Activated CD4-positive, CD25-positive, alpha-beta regulatory T cell treated with anti-CD3 and anti-CD28 coated beads, Interleukin-2, amount 50 U/mL, for 72 hours (primary cell): ENCODE measurements around the gene CEP63.
"Not testable (repeated sequence)": the region's sequence is repeated elsewhere in the genome, so short reads cannot be mapped to it uniquely, and the experiment has no call there.

Source experiments
- DNase-seq: peaks from one replicate; pipeline ENCODE4 v3.0.0; 2021

Gene CEP63

DNA sequence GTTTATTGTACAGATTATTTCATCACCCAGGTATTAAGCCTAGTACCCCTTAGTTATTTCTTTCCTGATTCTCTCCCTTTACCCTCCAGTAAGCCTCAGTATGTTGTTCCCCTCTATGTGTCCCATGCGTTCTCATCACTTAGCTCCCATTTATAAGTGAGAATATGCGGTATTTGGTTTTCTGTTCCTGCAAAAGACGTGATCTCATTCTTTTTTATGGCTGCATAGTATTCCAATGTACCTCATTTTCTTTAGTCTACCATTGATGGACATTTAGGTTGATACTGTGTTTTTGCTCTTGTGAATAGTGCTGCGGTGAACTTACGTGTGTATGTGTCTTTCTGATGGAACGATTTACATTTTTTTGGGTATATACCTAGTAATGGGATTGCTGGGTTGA lies 36.7 kb downstream of the CEP63 start:
- DNase-seq, result no peak

DNA sequence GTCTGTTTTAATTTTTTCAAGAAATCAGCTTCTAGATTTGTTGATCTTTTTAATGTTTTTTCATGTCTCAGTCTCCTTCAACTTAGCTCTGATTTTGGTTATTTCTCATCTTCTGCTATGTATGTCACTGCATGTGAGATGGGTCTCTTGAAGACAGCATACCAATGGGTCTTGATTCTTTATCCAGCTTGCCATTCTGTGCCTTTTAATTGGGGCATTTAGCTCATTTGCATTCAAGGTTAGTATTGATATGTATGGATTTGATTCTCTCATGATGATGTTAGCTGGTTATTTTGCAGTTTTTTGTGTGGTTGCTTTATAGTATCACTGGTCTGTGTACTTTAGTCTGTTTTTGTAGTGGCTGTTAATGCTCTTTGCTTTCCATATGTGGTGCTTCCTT lies 39.4 kb downstream of the CEP63 start:
- no peak for DNase-seq

GRCh38 chr3:134526319-134526718 lies 40.5 kb downstream of the CEP63 start:
- DNase-seq, result no peak

- no peak for DNase-seq
Measured at GRCh38 chr3:134527037-134527436, 41.2 kb downstream of the CEP63 start.

DNA sequence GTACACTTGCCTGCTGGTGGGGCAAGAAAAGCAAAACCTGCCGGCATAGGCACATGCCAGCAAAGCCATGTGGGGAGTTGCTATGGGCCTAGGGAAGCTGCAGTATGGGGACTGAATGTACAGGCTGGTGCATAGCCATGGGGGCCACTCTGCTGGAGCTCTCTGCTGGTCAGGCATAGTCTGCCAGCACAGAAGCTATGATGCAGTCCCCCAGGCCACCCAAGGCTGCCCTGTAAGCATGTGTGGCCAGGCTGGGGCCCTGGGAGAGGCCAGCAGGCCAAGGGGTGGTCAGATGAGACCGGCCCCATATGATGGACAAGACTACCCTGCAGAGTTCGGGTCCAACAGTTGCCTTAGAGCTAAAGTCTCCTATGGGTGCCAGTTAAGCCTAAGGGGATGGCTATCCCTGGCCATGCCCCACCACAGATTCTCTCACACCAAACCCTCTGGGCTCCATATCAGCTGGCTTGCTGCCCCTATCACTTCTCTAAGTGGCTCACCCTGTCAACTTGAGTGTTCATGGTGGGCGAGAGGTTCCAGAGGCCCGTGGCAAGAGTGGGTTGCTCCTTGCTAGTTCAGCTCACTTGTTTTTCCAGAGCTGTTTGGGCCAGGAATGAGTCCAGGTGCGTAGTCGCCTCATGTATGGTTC lies 41.8 kb downstream of the CEP63 start:
- DNase-seq, result no peak

DNA sequence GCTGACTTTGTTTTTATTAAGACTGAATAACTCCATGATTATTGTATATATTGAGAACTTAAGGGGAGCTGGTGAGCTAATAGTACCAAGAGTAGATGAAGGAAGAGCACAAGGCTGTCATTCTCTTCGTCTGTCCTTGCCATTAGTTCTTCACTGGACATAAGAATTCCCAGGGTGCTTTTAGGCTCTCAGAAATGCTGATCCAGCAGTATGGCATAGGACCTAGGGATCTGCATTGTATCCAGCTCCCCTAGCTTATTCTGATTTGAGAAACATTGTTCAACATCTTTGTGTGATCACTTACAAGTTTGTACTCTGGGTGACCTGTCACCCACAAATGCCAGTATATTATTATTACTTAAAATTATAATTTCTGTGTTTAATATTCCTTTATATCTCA lies 47.6 kb downstream of the CEP63 start:
- DNase-seq, result no peak

- no peak for DNase-seq
Measured at GRCh38 chr3:134535186-134535970, 49.5 kb downstream of the CEP63 start.

- no peak for DNase-seq
Measured at GRCh38 chr3:134536781-134537180, 50.9 kb downstream of the CEP63 start.

DNA sequence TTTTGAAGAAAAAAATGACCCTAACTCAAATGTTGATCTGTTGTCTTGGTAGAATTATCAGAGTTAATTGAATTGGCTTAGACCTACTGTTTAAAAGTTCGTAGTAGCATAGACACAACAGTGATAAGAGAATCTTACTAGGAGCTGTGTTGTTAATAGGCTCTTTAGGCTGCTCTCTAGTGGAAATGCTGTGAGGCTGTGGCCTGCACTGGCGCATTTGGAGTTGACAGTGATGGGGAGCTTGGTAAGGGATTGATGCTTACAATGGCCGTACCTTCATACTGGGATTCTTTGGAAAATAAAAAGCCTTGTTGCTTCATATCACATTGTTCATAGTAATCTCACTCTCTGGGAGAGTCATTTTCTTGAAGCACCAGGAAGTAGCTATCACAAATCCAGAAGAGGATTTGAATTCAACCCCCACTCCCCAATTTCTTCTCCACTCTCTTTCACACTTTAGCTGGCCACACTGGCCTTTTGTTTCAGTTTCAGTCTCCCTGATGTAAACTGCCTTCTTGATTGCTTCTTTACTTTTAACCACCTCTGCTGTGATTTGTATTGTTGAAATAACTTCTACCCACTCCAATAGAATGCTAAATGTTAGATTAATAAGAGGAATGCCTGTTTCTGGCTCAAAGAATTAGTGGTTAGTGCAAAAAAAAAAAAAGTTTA lies 56.6 kb downstream of the CEP63 start:
- no peak for DNase-seq

DNA sequence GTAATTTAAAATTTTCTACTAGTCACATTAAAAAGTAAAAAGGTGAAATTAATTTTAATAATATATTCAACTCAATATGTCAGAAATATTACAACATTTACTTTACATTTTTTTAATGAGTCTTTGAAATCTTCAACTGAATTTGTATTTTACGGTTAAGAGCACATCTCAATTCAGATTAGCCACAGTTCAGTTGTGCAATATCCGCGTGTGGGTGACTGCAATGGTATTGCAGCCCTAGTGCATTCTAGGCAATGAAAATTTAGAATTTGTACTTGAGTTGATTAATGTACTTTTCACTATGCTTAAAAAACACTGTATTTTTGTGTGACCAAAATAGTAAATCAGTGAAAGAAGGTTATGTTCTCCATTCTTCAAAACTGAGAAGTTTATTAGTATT lies 57.3 kb downstream of the CEP63 start:
- DNase-seq, result no peak

DNA sequence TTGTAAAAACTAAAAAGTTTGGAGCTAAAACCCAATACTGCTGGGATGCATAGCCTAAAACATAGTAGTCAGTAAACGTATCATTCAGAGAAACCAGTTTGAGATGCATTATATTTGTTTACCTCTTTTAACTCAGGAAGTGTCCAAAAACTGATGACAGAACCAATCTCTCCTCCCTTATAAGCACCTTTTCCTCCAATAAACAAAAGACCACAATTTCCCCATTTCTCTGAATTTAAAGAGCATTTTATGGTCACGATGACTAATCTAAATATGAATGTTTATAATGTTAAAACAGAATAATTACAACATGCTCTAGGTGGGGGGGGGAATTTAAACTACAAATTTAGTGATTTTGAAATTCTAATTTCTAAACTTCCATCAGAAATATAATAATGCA lies 58.5 kb downstream of the CEP63 start:
- DNase-seq, result no peak

- DNase-seq, result not testable (repeated sequence)
Measured at GRCh38 chr3:134544783-134545182, 58.9 kb downstream of the CEP63 start.

GRCh38 chr3:134545818-134546217 lies 60.0 kb downstream of the CEP63 start:
- DNase-seq, result no peak

- DNase-seq, result no peak
Measured at GRCh38 chr3:134552784-134553183, 66.9 kb downstream of the CEP63 start.

- DNase-seq, result no peak
Measured at GRCh38 chr3:134559591-134559990, 73.7 kb downstream of the CEP63 start.

DNA sequence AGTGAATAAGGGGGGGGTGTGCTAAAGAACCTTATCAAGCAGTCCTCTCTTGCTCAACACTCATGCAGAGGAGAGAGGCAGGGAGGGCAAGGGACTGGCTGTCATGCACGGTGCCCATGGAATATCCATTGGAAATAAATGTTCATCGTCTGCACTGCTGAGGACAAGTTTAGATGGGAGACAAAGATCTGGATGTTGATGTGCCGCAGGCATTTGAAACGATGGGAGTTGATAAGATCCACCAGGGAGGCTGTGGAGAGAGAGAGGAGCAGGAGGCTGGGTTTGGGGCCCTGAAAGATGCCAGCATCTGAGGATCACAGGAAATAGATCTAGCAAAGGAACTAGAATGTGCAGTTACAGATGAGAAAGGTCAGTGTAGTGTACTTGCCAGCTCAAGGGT lies 76.2 kb downstream of the CEP63 start:
- DNase-seq, result no peak

GRCh38 chr3:134563601-134564000 lies 77.7 kb downstream of the CEP63 start:
- no peak for DNase-seq

DNA sequence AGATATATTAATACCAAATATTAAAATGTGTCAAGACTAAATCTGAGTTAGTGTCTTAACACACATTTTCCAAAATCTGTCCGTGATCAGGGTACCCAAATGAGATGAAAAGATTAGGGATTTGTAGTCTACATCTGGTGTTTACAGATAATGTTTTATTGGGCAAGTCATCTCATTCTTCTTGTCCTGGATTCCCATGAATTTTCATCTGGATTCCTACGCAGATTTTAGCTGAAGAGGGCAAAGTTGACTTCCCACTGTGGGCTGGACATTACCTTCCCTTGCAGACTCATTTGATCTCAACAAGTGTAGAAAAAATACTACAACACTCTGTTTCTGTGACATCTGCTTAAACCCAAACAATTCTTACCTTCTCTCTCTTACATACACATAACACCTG lies 79.1 kb downstream of the CEP63 start:
- no peak for DNase-seq

DNA sequence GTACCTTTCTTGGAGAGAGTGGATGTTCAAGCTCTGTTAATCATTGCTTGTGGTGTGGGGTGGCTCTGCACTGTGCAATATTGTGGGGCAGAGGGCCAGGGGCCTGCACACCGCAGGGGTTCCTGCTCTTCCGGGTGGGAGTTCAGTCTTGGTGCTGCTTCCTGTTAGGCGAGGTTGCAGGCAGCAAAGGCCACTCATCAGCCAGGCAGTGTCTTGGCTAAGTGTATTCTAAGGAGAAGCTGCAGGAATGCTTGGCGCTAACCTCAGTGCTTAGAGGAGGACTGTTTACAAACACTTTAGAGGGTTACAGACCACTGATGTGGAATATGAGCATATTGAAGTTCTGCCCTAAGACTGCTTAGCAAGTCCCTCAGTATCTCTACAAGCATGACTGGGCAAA lies 81.7 kb downstream of the CEP63 start:
- no peak for DNase-seq

- DNase-seq, result no peak
Measured at GRCh38 chr3:134568790-134569189, 82.9 kb downstream of the CEP63 start.

GRCh38 chr3:134569899-134570298 lies 84.0 kb downstream of the CEP63 start:
- not testable (repeated sequence) for DNase-seq

- no peak for DNase-seq
Measured at GRCh38 chr3:134576426-134576825, 90.6 kb downstream of the CEP63 start.

DNA sequence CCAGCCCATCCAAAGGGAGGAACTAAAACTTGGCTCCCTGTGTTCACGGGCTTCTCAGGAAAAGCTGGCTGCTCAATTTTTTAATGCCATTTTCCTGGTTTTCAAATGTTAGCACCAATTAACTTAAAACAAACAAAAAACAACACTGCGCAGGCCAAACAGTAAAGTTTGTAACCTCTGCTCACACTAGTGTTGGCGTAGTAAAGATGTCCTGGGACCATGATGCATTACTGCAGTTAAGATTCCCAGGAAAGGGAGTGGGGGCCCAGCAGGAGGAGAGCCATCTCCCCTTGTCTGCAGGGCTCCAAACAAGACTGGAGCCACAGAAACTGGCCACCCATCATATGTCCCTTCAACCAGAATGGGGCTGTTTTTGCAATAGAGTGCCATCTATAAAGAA lies 91.0 kb downstream of the CEP63 start:
- DNase-seq, result no peak

DNA sequence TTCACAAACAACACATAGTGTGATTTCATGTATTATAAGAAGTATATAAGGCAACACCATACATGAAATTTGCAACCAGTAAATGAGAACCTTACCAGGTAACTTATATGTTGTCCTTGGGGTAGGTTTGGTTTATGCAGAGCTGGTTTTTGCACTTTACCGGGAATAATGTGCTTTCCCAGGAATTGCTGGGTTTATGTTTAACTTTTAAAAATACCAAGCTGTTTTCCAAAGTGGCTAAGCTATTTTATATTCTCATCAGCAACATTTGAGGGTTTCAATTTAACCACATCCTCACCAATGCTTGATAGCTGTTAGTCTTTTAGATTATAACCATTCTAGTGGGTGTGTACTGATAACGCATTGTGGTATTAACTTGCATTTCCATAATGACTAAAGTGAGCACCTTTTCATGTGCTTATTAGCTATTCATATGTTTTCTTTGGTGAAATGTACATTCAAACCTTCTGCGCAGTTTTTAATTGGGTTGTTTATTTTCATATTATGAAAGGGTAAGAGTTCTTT lies 93.3 kb downstream of the CEP63 start:
- DNase-seq, result no peak
